Measurements from ENCODE around the gene DHX30.

Gene DHX30

DNA sequence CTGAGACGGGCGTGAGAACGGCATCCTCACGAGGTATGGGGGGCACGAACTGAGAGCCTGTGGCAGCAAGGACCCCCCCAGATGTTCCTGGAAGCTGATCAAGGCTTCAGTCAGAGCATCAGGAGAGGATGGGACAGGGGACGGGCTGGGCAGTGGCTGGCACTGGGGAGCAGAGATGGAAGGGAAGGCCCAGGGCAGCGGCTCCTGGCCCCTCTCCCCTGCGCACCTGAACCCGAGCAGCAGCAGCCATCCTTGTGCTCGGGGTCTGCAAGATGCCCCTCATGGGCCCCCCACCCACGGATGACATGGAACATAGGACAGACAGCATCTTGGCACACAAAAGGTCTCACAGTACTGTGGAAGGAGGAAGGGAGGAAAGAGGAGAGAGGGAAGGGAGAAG lies 51.3 kb downstream of the DHX30 start:
- H3K4me3 Mint-ChIP-seq, result no peak overlapping the region
- no peaks in the 10 kb centered on the region for H3K27me3 Mint-ChIP-seq (ENCODE audit: low read depth)
- H3K36me3 Mint-ChIP-seq (ENCODE audit: low read depth), result peaks cover 54% of the 10 kb centered on the region
- H3K4me1 Mint-ChIP-seq, result no peaks in the 10 kb centered on the region
- TF ChIP-seq, protein P1, sequence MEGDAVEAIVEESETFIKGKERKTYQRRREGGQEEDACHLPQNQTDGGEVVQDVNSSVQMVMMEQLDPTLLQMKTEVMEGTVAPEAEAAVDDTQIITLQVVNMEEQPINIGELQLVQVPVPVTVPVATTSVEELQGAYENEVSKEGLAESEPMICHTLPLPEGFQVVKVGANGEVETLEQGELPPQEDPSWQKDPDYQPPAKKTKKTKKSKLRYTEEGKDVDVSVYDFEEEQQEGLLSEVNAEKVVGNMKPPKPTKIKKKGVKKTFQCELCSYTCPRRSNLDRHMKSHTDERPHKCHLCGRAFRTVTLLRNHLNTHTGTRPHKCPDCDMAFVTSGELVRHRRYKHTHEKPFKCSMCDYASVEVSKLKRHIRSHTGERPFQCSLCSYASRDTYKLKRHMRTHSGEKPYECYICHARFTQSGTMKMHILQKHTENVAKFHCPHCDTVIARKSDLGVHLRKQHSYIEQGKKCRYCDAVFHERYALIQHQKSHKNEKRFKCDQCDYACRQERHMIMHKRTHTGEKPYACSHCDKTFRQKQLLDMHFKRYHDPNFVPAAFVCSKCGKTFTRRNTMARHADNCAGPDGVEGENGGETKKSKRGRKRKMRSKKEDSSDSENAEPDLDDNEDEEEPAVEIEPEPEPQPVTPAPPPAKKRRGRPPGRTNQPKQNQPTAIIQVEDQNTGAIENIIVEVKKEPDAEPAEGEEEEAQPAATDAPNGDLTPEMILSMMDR (IDR thresholded peaks at IDR 0.05; ENCODE audit: unreplicated experiment in 3 of 3), result no peak
- no peaks in the 10 kb centered on the region for H3K9me3 Mint-ChIP-seq
- H3K27ac Mint-ChIP-seq, result peak overlapping the region in 1 of 3 experiments; percentile 38

DNA sequence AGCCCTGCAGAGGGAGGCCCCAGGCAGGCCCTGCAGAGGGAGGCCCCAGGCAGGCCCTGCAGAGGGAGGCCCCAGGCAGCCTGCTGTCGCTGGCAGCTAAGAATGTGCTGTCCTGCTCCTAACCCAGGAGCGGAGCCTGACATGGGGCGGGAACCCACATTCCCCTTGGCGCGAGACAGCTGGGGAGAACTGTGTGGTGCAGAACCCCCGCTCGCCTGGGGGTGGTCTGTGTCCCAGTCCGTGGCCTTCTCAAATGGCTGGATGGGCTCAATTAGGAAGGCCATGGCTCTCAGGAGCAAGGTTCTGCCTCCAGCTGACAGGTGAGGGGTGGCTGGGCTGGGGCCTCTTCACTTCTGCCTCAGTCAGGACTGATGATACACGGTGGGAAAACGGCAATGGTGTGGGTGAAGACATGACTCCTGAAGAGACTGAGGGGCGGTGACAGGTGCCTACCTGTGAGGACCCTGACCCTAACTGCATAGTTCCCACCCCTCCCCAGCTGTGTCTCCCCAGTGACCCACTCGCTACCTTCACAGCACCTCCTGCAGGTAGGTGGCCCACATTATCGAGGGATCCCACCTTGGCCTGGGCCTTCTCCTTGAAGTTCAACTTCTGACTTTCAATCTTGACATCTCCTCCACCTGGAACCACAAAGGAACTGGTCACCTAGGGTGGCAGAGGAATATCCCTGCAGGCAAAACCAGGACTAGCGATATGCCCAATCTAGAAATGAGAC lies 52.0 kb downstream of the DHX30 start:
- H3K9me3 Mint-ChIP-seq, result no peaks in the 10 kb centered on the region
- TF ChIP-seq, protein P1 (IDR thresholded peaks at IDR 0.05; ENCODE audit: unreplicated experiment in 3 of 3), result no peak
- peaks cover 60% of the 10 kb centered on the region for H3K36me3 Mint-ChIP-seq (ENCODE audit: low read depth)
- H3K4me1 Mint-ChIP-seq, result no peaks in the 10 kb centered on the region
- H3K27ac Mint-ChIP-seq, result no peak overlapping the region
- H3K27me3 Mint-ChIP-seq (ENCODE audit: low read depth), result no peaks in the 10 kb centered on the region
- H3K4me3 Mint-ChIP-seq, result no peak overlapping the region

DNA sequence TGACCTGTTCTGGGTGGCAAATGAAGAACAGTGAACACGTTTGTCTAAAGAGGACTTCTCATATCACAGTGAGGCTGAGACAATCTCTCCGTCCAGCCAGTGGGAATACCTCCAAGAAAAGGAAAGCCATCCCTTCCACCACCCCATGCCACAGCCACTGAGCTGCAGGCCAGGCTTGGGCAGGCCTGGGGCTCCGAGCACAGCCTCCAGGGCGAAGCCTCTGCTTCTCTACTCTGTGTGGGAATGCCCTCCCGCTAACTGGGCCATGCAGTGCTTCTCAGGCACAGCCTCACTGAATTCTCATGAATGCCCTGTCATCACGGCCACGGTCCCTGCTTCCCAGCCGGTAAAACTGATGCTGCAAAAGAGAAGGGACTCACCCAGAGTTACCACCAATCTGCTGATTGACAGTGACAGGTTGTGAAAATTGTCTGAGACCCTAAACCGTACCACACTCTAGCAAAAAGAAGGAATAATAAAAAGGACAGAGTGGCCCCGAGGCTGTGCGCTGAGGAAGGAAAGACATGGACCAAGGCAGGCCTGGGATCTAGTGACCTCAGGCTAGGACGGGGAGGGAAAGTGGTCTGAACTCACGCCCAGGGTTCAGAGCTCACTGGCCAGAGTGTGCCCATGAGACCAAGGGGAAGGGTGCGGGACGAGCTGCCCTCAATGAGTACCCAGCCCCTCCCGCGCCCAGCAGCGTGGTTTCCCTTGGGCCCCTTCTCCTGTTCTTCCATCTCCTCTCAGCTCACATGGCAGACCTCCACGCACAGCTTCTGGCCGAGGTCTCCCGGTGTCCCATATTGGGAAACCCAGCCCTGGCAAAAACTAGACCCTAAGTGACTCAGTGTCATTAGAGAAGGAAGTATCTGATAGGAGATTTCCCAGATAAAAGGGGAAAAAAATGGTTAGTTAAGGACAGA lies 52.8 kb downstream of the DHX30 start:
- Mint-ChIP-seq H3K27ac (peak overlapping the region in 1 of 3 experiments; percentile 79), H3K4me1 (no peaks in the 10 kb centered on the region), H3K36me3 (ENCODE audit: low read depth) (peaks cover 61% of the 10 kb centered on the region), H3K4me3 (no peak overlapping the region), H3K27me3 (ENCODE audit: low read depth) (no peaks in the 10 kb centered on the region), H3K9me3 (no peaks in the 10 kb centered on the region)
- TF ChIP-seq, protein P1 (IDR thresholded peaks at IDR 0.05; ENCODE audit: unreplicated experiment in 3 of 3), result no peak

DNA sequence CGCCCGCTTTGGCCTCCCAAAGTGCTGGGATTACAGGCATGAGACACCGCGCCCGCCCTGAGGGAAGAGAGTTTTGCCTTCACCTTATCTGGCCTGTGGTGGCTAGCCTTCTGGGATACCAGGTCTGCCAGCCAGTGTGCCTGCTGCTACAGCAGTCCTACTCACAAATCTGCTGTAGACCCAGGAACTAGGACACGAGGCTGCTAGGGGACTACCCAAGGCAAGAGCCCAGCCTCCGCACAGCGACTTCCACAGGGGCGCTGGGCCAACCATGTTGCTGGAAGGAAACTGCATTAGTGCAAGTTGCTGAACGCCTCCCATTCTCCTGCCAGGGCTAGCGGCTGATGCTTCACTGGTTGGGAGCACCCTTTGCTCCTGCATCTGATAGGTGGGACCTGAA lies 53.7 kb downstream of the DHX30 start:
- H3K36me3 Mint-ChIP-seq (ENCODE audit: low read depth), result peaks cover 53% of the 10 kb centered on the region
- H3K9me3 Mint-ChIP-seq, result no peaks in the 10 kb centered on the region
- TF ChIP-seq, protein P1 (IDR thresholded peaks at IDR 0.05; ENCODE audit: unreplicated experiment in 3 of 3), result no peak
- H3K4me3 Mint-ChIP-seq, result no peak overlapping the region
- no peaks in the 10 kb centered on the region for H3K27me3 Mint-ChIP-seq (ENCODE audit: low read depth)
- H3K4me1 Mint-ChIP-seq, result no peaks in the 10 kb centered on the region
- H3K27ac Mint-ChIP-seq, result no peak overlapping the region

- TF ChIP-seq, protein P1 (IDR thresholded peaks at IDR 0.05; ENCODE audit: unreplicated experiment in 3 of 3), result no peak
- no peaks in the 10 kb centered on the region for H3K4me1 Mint-ChIP-seq
- no peak overlapping the region for H3K27ac Mint-ChIP-seq
- no peaks in the 10 kb centered on the region for H3K27me3 Mint-ChIP-seq (ENCODE audit: low read depth)
- H3K9me3 Mint-ChIP-seq, result no peaks in the 10 kb centered on the region
- peaks cover 50% of the 10 kb centered on the region for H3K36me3 Mint-ChIP-seq (ENCODE audit: low read depth)
- H3K4me3 Mint-ChIP-seq, result no peak overlapping the region
Measured at GRCh38 chr3:47857151-47857550, 54.2 kb downstream of the DHX30 start.
